ENCODE data around the gene CDADC1.

DNA sequence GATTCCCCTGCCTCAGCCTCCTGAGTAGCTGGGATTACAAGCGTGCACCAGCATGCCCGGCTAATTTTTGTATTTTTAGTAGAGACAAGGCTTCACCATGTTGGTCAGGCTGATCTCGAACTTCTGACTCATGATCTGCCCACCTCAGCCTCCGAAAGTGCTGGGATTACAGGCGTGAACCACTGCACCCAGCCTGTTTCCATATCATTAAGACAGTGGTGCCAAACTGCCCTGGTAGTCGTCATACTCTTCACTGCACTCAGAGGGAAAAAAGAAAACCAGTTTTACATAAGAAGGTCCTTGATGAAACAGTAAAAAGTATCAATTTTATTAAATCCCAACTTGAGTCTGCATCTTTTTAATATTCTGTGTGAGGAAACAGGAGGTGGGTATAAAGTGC, 14.9 kb downstream of the CDADC1 start:
- TF ChIP-seq, protein P1, sequence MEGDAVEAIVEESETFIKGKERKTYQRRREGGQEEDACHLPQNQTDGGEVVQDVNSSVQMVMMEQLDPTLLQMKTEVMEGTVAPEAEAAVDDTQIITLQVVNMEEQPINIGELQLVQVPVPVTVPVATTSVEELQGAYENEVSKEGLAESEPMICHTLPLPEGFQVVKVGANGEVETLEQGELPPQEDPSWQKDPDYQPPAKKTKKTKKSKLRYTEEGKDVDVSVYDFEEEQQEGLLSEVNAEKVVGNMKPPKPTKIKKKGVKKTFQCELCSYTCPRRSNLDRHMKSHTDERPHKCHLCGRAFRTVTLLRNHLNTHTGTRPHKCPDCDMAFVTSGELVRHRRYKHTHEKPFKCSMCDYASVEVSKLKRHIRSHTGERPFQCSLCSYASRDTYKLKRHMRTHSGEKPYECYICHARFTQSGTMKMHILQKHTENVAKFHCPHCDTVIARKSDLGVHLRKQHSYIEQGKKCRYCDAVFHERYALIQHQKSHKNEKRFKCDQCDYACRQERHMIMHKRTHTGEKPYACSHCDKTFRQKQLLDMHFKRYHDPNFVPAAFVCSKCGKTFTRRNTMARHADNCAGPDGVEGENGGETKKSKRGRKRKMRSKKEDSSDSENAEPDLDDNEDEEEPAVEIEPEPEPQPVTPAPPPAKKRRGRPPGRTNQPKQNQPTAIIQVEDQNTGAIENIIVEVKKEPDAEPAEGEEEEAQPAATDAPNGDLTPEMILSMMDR (IDR thresholded peaks at IDR 0.05; ENCODE audit: extremely low read depth in 1 of 2, insufficient read depth in 1 of 2, low read depth in 1 of 2, low read length in 2 of 2): no peak
- TF ChIP-seq POLR2AphosphoS5 (IDR thresholded peaks at IDR 0.05; ENCODE audit: insufficient read depth, low read depth, low read length) (no peak), EZH2 (IDR thresholded peaks at IDR 0.05; ENCODE audit: borderline replicate concordance, low read depth, low read length, severe bottlenecking) (no peak), POLR2A (IDR thresholded peaks at IDR 0.05; ENCODE audit: low read depth, low read length) (no peak), MYC (IDR thresholded peaks at IDR 0.05; ENCODE audit: low read depth, low read length) (no peak), FOS (IDR thresholded peaks at IDR 0.05; ENCODE audit: borderline replicate concordance, insufficient read depth, low read length) (no peak), JUN (IDR thresholded peaks at IDR 0.05; ENCODE audit: borderline replicate concordance, insufficient read depth, insufficient read length, low read depth) (no peak), GATA2 (IDR thresholded peaks at IDR 0.05; ENCODE audit: insufficient read depth, insufficient read length, low read depth, low read length) (no peak)
- TF ChIP-seq, protein P2, sequence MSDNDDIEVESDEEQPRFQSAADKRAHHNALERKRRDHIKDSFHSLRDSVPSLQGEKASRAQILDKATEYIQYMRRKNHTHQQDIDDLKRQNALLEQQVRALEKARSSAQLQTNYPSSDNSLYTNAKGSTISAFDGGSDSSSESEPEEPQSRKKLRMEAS (IDR thresholded peaks at IDR 0.05; ENCODE audit: insufficient read depth, insufficient read length): no peak
